H9 (cell line): ENCODE measurements around the gene SGO1. TPM values are rescaled to one million over a fixed set of nuclear protein-coding genes. Genes with fewer than 3 reads are reported as not detected.

Experiments used
- DNase-seq: peaks from one replicate; pipeline ENCODE4 v3.0.0-alpha.2; 2017
- H2AFZ ChIP-seq: one replicate; pipeline ENCODE4 v1.6.1; 2013; ENCODE audit warnings: mild to moderate bottlenecking, low read length, control low read depth, moderate library complexity
- H2AK5ac ChIP-seq: 2 replicates; pipeline ENCODE4 v1.6.1; 2013; ENCODE audit warnings: low read length, control low read depth, mixed read lengths; ENCODE audit not compliant: insufficient read length
- H2BK120ac ChIP-seq: one replicate; pipeline ENCODE4 v1.6.1; 2013; ENCODE audit warnings: low read depth, mild to moderate bottlenecking, low read length, control low read depth, inconsistent platforms; ENCODE audit not compliant: poor library complexity, severe bottlenecking
- H2BK12ac ChIP-seq: 2 replicates; pipeline ENCODE4 v1.6.1; 2013; ENCODE audit warnings: low read length, control low read depth, mixed read lengths, low read depth; ENCODE audit not compliant: insufficient read length
- H2BK15ac ChIP-seq: 2 replicates; pipeline ENCODE4 v1.6.1; 2013; ENCODE audit warnings: low read depth, low read length, control low read depth
- H2BK20ac ChIP-seq: one replicate; pipeline ENCODE4 v1.6.1; 2013; ENCODE audit warnings: low read depth, mild to moderate bottlenecking, low read length, control low read depth, inconsistent platforms; ENCODE audit not compliant: poor library complexity, severe bottlenecking
- H2BK5ac ChIP-seq: 2 replicates; pipeline ENCODE4 v1.6.1; 2013; ENCODE audit warnings: low read length, control low read depth, mixed read lengths; ENCODE audit not compliant: insufficient read length
- H3K14ac ChIP-seq: 2 replicates; pipeline ENCODE4 v1.6.1; 2013; ENCODE audit warnings: low read length, control low read depth; ENCODE audit not compliant: insufficient read depth
- H3K18ac ChIP-seq: 2 replicates; pipeline ENCODE4 v1.6.1; 2013; ENCODE audit warnings: low read depth, mild to moderate bottlenecking, mixed read lengths, low read length, control low read depth; ENCODE audit not compliant: insufficient read length
- H3K23ac ChIP-seq: 2 replicates; pipeline ENCODE4 v1.6.1; 2013; ENCODE audit warnings: low read length, control low read depth, mixed read lengths, low read depth; ENCODE audit not compliant: insufficient read length
- H3K23me2 ChIP-seq: 2 replicates; pipeline ENCODE4 v1.6.1; 2013; ENCODE audit warnings: low read depth, mild to moderate bottlenecking, mixed read lengths, low read length, control low read depth; ENCODE audit not compliant: insufficient read length, poor library complexity, severe bottlenecking
- H3K27ac ChIP-seq: 2 replicates; pipeline ENCODE4 v1.5.1; 2013; ENCODE audit warnings: low read length, control low read depth, mixed read lengths, low read depth; ENCODE audit not compliant: insufficient read length
- H3K27me3 ChIP-seq: 2 replicates; pipeline ENCODE4 v1.6.1; 2013; ENCODE audit warnings: low read length, control low read depth, inconsistent platforms; ENCODE audit not compliant: insufficient read depth
- H3K4ac ChIP-seq: 2 replicates; pipeline ENCODE4 v1.6.1; 2013; ENCODE audit warnings: low read depth, mild to moderate bottlenecking, control low read depth, inconsistent platforms, low read length, moderate library complexity
- H3K4me1 ChIP-seq: 2 replicates; pipeline ENCODE4 v1.6.1; 2013; ENCODE audit warnings: low read length, control low read depth, inconsistent platforms; ENCODE audit not compliant: insufficient read depth
- H3K4me2 ChIP-seq: 2 replicates; pipeline ENCODE4 v1.6.1; 2013; ENCODE audit warnings: low read length, control low read depth, mixed read lengths; ENCODE audit not compliant: insufficient read length, insufficient read depth
- H3K56ac ChIP-seq: 2 replicates; pipeline ENCODE4 v1.6.1; 2013; ENCODE audit warnings: low read depth, mild to moderate bottlenecking, mixed read lengths, low read length, control low read depth; ENCODE audit not compliant: insufficient read length
- H3K79me1 ChIP-seq: 2 replicates; pipeline ENCODE4 v1.6.1; 2013; ENCODE audit warnings: low read depth, mild to moderate bottlenecking, moderate library complexity, low read length, control low read depth, inconsistent platforms; ENCODE audit not compliant: insufficient read depth, poor library complexity, severe bottlenecking
- H3K79me2 ChIP-seq: 2 replicates; pipeline ENCODE4 v1.6.1; 2013; ENCODE audit warnings: low read length, control low read depth, inconsistent platforms; ENCODE audit not compliant: insufficient read depth
- H3K9ac ChIP-seq: 2 replicates; pipeline ENCODE4 v1.6.1; 2013; ENCODE audit warnings: low read length, control low read depth, mixed read lengths; ENCODE audit not compliant: insufficient read length; ENCODE audit errors: extremely low read depth
- H3K9me3 ChIP-seq: one replicate; pipeline ENCODE4 v1.6.1; 2013; ENCODE audit warnings: low read depth, low read length, inconsistent platforms; ENCODE audit not compliant: control insufficient read depth
- H3T11ph ChIP-seq: one replicate; pipeline ENCODE4 v1.6.1; 2013; ENCODE audit warnings: mild to moderate bottlenecking, low read length, control low read depth, inconsistent platforms
- H4K20me1 ChIP-seq: one replicate; pipeline ENCODE4 v1.6.1; 2013; ENCODE audit not compliant: control insufficient read depth, insufficient read length, insufficient read depth
- H4K5ac ChIP-seq: 2 replicates; pipeline ENCODE4 v1.6.1; 2013; ENCODE audit warnings: low read depth, mild to moderate bottlenecking, mixed read lengths, low read length, control low read depth; ENCODE audit not compliant: insufficient read length
- H4K8ac ChIP-seq: replicated peaks from 2 replicates; pipeline ENCODE4 v1.6.1; 2013; ENCODE audit warnings: low read length, control low read depth, mixed read lengths, low read depth; ENCODE audit not compliant: insufficient read length
- H4K91ac ChIP-seq: 2 replicates; pipeline ENCODE4 v1.6.1; 2013; ENCODE audit warnings: low read depth, mild to moderate bottlenecking, moderate library complexity, mixed read lengths, low read length, control low read depth; ENCODE audit not compliant: insufficient read length
- H3K27ac Mint-ChIP-seq, 3 experiments: 2 replicates in 2 of 3; 3 replicates in 1 of 3; pipeline ENCODE4 v1.8.0; 2020 to 2021; ENCODE audit warnings: mixed read lengths in 3 of 3, mild to moderate bottlenecking in 1 of 3, moderate library complexity in 1 of 3
- H3K27me3 Mint-ChIP-seq: 2 replicates; pipeline ENCODE4 v1.8.0; 2021; ENCODE audit warnings: low read depth, mild to moderate bottlenecking, moderate library complexity, mixed read lengths
- H3K36me3 Mint-ChIP-seq, 3 experiments: 2 replicates in 2 of 3; 3 replicates in 1 of 3; pipeline ENCODE4 v1.8.0; 2020 to 2021; ENCODE audit warnings: low read depth in 3 of 3, mixed read lengths in 3 of 3; ENCODE audit not compliant: insufficient read depth in 1 of 3
- H3K4me1 Mint-ChIP-seq, 2 experiments: 2 replicates each; pipeline ENCODE4 v1.8.0; 2020; ENCODE audit warnings: mixed read lengths in 2 of 2
- H3K4me3 Mint-ChIP-seq, 2 experiments: 2 replicates in 1 of 2; 3 replicates in 1 of 2; pipeline ENCODE4 v1.8.0; 2020 to 2021; ENCODE audit warnings: mild to moderate bottlenecking in 2 of 2, mixed read lengths in 2 of 2, moderate library complexity in 1 of 2
- H3K9me3 Mint-ChIP-seq, 2 experiments: 2 replicates in 1 of 2; 3 replicates in 1 of 2; pipeline ENCODE4 v1.8.0; 2020; ENCODE audit warnings: mild to moderate bottlenecking in 2 of 2, mixed read lengths in 2 of 2, moderate library complexity in 1 of 2
- WGBS: extraction: QIAGEN DNeasy Blood & Tissue Kit; methylation state at CpG from one replicate; pipeline ENCODE4 v1.1.7; 2013; ENCODE audit warnings: missing lambda C conversion rate, low lambda C conversion rate, mixed read lengths; ENCODE audit not compliant: insufficient read length; ENCODE audit errors: extremely low coverage; 5-methylcytosine and 5-hydroxymethylcytosine counted together
- total RNA-seq: library from RNA; stranded (reverse); gene quantifications from 2 replicates; pipeline ENCODE4 v1.2.1, GENCODE V29; 2021
- TF ChIP-seq, protein P1 (sequence below): fragments of 200-600 bp; sonication (generic); conservative IDR thresholded peaks from 3 replicates; pipeline ENCODE4 v1.8.0; 2021; ENCODE audit warnings: antibody characterized with exemption, mild to moderate bottlenecking

The SGO1 gene
- total RNA-seq, 1 experiment from 2014 or later = 30.7 TPM

DNA sequence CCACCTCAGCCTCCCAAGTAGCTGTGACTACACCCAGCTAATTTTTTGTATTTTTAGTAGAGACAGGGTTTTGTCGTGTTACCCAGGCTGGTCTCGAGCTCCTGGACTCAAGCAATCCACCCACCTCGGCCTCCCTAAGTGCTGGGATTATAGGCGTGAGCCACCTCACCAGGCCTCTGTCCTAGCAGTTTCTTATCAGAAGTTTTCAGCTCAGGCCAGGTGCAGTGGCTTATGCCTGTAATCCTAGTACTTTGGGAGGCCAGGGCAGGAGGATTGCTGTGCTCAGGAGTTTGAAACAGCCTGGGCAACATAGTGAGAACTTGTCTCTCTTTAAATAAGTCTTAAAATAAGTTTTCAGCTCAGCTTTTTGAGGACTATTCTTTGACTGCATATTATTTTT is 48.4 kb downstream of the SGO1 start:
- Histone ChIP-seq H3K23me2 (no peaks in the 10 kb centered on the region), H3K4ac (no peak overlapping the region), H2AK5ac (no peak overlapping the region), H3K14ac (no peak overlapping the region), H2BK5ac (no peak overlapping the region), H2BK12ac (no peak overlapping the region), H3K18ac (no peak overlapping the region), H2BK20ac (no peak overlapping the region), H3K4me2 (no peak overlapping the region), H3K56ac (no peak overlapping the region), H4K8ac (no peak overlapping the region), H3K23ac (no peak overlapping the region), H4K20me1 (no peaks in the 10 kb centered on the region), H3K79me2 (no peaks in the 10 kb centered on the region), H3T11ph (no peak overlapping the region), H2BK120ac (no peak overlapping the region), H3K9ac (no peak overlapping the region), H4K5ac (no peak overlapping the region), H3K79me1 (no peaks in the 10 kb centered on the region), H3K27ac (no peak overlapping the region), H3K4me1 (0 out of 2 replicates have a peak, but pooled peaks cover 2% of the 10 kb centered on the region), H2BK15ac (no peak overlapping the region), H3K27me3 (no peaks in the 10 kb centered on the region), H3K9me3 (no peaks in the 10 kb centered on the region), H4K91ac (no peak overlapping the region), H2AFZ (no peak overlapping the region)
- peaks cover 14 to 25% of the 10 kb centered on the region in 2 experiments for H3K4me1 Mint-ChIP-seq
- no peak for DNase-seq
- TF ChIP-seq, protein P1, sequence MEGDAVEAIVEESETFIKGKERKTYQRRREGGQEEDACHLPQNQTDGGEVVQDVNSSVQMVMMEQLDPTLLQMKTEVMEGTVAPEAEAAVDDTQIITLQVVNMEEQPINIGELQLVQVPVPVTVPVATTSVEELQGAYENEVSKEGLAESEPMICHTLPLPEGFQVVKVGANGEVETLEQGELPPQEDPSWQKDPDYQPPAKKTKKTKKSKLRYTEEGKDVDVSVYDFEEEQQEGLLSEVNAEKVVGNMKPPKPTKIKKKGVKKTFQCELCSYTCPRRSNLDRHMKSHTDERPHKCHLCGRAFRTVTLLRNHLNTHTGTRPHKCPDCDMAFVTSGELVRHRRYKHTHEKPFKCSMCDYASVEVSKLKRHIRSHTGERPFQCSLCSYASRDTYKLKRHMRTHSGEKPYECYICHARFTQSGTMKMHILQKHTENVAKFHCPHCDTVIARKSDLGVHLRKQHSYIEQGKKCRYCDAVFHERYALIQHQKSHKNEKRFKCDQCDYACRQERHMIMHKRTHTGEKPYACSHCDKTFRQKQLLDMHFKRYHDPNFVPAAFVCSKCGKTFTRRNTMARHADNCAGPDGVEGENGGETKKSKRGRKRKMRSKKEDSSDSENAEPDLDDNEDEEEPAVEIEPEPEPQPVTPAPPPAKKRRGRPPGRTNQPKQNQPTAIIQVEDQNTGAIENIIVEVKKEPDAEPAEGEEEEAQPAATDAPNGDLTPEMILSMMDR = no peak
- no peak overlapping the region for H3K4me3 Mint-ChIP-seq
- peak overlapping the region in 1 of 3 experiments; percentile 9; a peak in 1 of 7 replicates for H3K27ac Mint-ChIP-seq
- H3K36me3 Mint-ChIP-seq = no peaks in the 10 kb centered on the region
- H3K27me3 Mint-ChIP-seq = no peaks in the 10 kb centered on the region
- no peaks in the 10 kb centered on the region; a peak in 1 of 5 replicates for H3K9me3 Mint-ChIP-seq
- no CpG with 5 or more reads among the region's 4 CpGs for WGBS
